PC-9 (cell line): ENCODE data around the gene KCNN3.

Experiments
- EZH2 ChIP-seq: fragments of 200-600 bp; sonication (generic); IDR thresholded peaks from 2 replicates; pipeline ENCODE4 v1.8.0; 2017; ENCODE audit warnings: antibody characterized with exemption, low read depth
- TF ChIP-seq, protein P1 (sequence below): fragments of 200-600 bp; sonication (generic); conservative IDR thresholded peaks from 2 replicates; pipeline ENCODE4 v1.6.1; 2017; ENCODE audit warnings: mixed run types, antibody characterized with exemption, mild to moderate bottlenecking, moderate library complexity

DNA sequence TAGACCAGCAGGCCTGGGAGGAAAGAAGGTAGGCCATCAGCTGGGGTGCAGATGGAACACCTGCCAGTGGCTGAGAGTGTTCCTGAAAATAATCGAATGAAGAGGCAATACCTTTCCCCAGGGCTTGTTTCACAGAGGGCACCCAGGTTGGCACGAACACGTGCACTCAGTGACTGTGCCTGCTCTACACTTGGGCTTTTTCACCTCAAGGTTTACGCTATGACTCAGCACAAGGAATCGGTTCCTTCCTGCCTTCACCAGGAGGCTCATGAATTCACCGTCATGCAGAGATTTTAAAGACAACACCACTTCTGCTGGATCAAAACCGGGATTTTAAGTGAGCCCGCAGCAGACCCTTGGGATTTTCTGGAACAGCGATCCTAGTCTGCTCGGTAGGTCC, 143.6 kb downstream of the KCNN3 start:
- TF ChIP-seq, protein P1, sequence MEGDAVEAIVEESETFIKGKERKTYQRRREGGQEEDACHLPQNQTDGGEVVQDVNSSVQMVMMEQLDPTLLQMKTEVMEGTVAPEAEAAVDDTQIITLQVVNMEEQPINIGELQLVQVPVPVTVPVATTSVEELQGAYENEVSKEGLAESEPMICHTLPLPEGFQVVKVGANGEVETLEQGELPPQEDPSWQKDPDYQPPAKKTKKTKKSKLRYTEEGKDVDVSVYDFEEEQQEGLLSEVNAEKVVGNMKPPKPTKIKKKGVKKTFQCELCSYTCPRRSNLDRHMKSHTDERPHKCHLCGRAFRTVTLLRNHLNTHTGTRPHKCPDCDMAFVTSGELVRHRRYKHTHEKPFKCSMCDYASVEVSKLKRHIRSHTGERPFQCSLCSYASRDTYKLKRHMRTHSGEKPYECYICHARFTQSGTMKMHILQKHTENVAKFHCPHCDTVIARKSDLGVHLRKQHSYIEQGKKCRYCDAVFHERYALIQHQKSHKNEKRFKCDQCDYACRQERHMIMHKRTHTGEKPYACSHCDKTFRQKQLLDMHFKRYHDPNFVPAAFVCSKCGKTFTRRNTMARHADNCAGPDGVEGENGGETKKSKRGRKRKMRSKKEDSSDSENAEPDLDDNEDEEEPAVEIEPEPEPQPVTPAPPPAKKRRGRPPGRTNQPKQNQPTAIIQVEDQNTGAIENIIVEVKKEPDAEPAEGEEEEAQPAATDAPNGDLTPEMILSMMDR, result no peak
- TF ChIP-seq EZH2, result no peak
